Activated CD4-positive, alpha-beta T cell treated with anti-CD3 and anti-CD28 coated beads for 36 hours (primary cell): ENCODE measurements around the gene CDH4. TPM values are rescaled to one million over a fixed set of nuclear protein-coding genes. Genes with fewer than 3 reads are reported as not detected.

Source experiments
- ATAC-seq: fragments of 200-7000 bp; cut with Tn5 transposase; one replicate; pipeline ENCODE4 v1.10.0; 2021; ENCODE audit warnings: mild to moderate bottlenecking, moderate library complexity
- CTCF ChIA-PET: fragments of 350-600 bp; sonication (Branson Sonifier 250); formaldehyde crosslinking; loops from one replicate; lab custom pipeline; 2021; ENCODE audit warnings: antibody characterized with exemption; lab: Charles Lee
- POLR2A ChIA-PET: fragments of 350-600 bp; sonication (Branson Sonifier 250); formaldehyde crosslinking; loops from one replicate; lab custom pipeline; 2021; ENCODE audit warnings: antibody characterized with exemption, inconsistent platforms; lab: Charles Lee
- DNase-seq: peaks from one replicate; pipeline ENCODE4 v3.0.0-alpha.2; 2020
- H3K27ac Mint-ChIP-seq: one replicate; pipeline ENCODE4 v1.8.0; 2021; ENCODE audit warnings: mixed read lengths
- H3K27me3 Mint-ChIP-seq: one replicate; pipeline ENCODE4 v1.8.0; 2021; ENCODE audit warnings: mixed read lengths
- H3K36me3 Mint-ChIP-seq: one replicate; pipeline ENCODE4 v1.8.0; 2021; ENCODE audit warnings: low read depth, mixed read lengths
- H3K4me1 Mint-ChIP-seq: one replicate; pipeline ENCODE4 v1.8.0; 2021; ENCODE audit warnings: mixed read lengths
- H3K4me3 Mint-ChIP-seq: one replicate; pipeline ENCODE4 v1.8.0; 2021; ENCODE audit warnings: mild to moderate bottlenecking, moderate library complexity, mixed read lengths
- H3K9me3 Mint-ChIP-seq: one replicate; pipeline ENCODE4 v1.8.0; 2021; ENCODE audit warnings: low read depth, mixed read lengths
- intact Hi-C, 2 experiments: fragments of 100-400 bp; cut with DNase I in 1 of 2; cut with micrococcal nuclease in 1 of 2; formaldehyde crosslinking; loops; one replicate each; pipeline versions ENCODE4 v1.14.2 to v1.15.1; 2022 to 2024; cut with DNase I, micrococcal nuclease
- total RNA-seq, 2 experiments: library from RNA; stranded (reverse); gene quantifications; one replicate each; pipeline ENCODE4 v1.2.3, GENCODE V29; 2021

Gene CDH4
- total RNA-seq, 2 experiments from 2014 or later = not detected

- CTCF ChIA-PET = no interaction called here
- H3K27ac Mint-ChIP-seq = no peak overlapping the region
- H3K9me3 Mint-ChIP-seq = no peaks in the 10 kb centered on the region
- POLR2A ChIA-PET = no interaction called here
- H3K36me3 Mint-ChIP-seq = no peaks in the 10 kb centered on the region
- peaks cover 3% of the 10 kb centered on the region for H3K27me3 Mint-ChIP-seq
- H3K4me3 Mint-ChIP-seq = no peak overlapping the region
- no peaks in the 10 kb centered on the region for H3K4me1 Mint-ChIP-seq
- ATAC-seq = no peak
- intact Hi-C loops = no loop called here
- no peak for DNase-seq
These were observed 583.2 kb downstream of the CDH4 start for GRCh38 chr20:61835301-61835700.

DNA sequence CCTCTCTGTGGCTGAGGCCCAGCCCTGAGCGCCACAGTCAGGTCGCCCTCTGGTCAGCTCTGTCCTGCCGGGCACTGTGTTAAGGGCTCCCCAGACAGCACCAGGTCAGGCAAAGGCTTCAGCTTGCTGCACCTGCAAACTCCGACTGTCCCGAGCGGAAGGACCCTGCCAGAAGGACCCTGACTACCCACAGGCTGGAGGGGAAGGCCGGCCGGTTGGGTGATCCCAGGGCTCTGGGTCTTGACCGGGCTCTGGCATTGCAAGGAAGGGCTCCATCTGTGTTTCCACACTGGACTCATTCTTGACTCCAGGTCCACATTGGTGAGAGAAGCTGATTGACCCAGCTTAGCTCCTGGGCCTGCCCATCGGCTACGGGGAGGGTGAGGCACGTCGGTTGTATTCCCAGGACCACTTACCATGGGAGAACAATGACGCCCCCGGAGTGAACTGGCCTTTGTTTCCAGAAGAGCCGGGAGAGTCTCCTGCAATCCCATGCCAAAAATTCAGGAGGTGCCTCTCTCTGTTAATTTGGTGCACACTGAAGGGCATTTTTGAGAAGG, 583.8 kb downstream of the CDH4 start:
- H3K4me1 Mint-ChIP-seq = no peaks in the 10 kb centered on the region
- H3K36me3 Mint-ChIP-seq = no peaks in the 10 kb centered on the region
- intact Hi-C loops = no loop called here
- H3K4me3 Mint-ChIP-seq = no peak overlapping the region
- CTCF ChIA-PET = interaction anchor here (0.7 kb wide), 2 partner anchors 479 to 675 kb away, joined by 3 read pairs; no protein-coding TSS in a partner anchor
- peaks cover 3% of the 10 kb centered on the region for H3K27me3 Mint-ChIP-seq
- no peaks in the 10 kb centered on the region for H3K9me3 Mint-ChIP-seq
- DNase-seq = no peak
- H3K27ac Mint-ChIP-seq = no peak overlapping the region
- no peak for ATAC-seq
- POLR2A ChIA-PET = no interaction called here

GRCh38 chr20:61837200-61837599, 585.1 kb downstream of the CDH4 start:
- no peak overlapping the region for H3K4me3 Mint-ChIP-seq
- no peaks in the 10 kb centered on the region for H3K4me1 Mint-ChIP-seq
- H3K9me3 Mint-ChIP-seq = no peaks in the 10 kb centered on the region
- peaks cover 2% of the 10 kb centered on the region for H3K27me3 Mint-ChIP-seq
- ATAC-seq = no peak
- POLR2A ChIA-PET = no interaction called here
- H3K36me3 Mint-ChIP-seq = no peaks in the 10 kb centered on the region
- DNase-seq = no peak
- CTCF ChIA-PET = no interaction called here
- intact Hi-C loops = no loop called here
- H3K27ac Mint-ChIP-seq = no peak overlapping the region

DNA sequence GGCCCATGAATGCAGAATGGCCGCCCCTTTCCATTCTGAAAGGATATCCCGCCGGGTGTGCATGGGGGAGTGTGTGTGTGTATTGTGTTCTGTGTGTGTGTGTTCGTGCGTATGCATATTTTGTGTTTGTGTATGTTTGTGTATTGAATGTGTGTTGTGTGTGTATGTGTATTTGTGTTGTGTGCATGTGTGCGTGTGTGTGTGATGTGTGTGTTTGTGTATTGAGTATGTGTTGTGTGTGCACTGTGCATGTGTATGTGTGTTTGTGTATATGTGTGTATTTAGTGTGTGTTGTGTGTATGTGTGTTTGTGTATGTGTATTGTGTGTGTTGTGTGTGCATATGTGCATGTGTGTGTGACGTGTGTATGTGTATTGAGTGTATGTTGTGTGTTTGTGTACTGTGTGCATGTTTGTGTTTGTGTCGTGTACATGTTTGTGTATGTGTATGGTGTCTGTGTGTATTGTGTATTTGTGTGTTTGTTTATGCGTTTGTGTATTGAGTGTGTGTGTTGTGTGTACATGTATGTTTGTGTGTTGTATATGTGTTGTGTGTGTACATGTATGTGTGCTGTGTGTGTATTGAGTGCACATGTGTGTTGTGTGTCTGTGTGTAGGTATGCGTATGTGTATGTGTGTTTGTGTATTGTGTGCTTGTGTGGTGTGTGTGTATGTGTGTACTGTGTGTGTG, 587.3 kb downstream of the CDH4 start:
- H3K27ac Mint-ChIP-seq = no peak overlapping the region
- no peak for ATAC-seq
- ChIA-PET POLR2A (no interaction called here), CTCF (no interaction called here)
- H3K4me3 Mint-ChIP-seq = no peak overlapping the region
- DNase-seq = no peak
- no peaks in the 10 kb centered on the region for H3K4me1 Mint-ChIP-seq
- no peaks in the 10 kb centered on the region for H3K36me3 Mint-ChIP-seq
- intact Hi-C loops = no loop called here
- H3K27me3 Mint-ChIP-seq = no peaks in the 10 kb centered on the region
- H3K9me3 Mint-ChIP-seq = no peaks in the 10 kb centered on the region

- intact Hi-C loops = loop anchor here in 1 of 2 experiments (10.0 kb wide), 1 partner anchor 55 kb away; no protein-coding TSS in a partner anchor
- no peak overlapping the region for H3K27ac Mint-ChIP-seq
- H3K4me1 Mint-ChIP-seq = no peaks in the 10 kb centered on the region
- no peaks in the 10 kb centered on the region for H3K9me3 Mint-ChIP-seq
- no peak overlapping the region for H3K4me3 Mint-ChIP-seq
- DNase-seq (no peak), ATAC-seq (no peak)
- CTCF ChIA-PET = no interaction called here
- no peaks in the 10 kb centered on the region for H3K36me3 Mint-ChIP-seq
- POLR2A ChIA-PET = no interaction called here
- no peaks in the 10 kb centered on the region for H3K27me3 Mint-ChIP-seq
These were observed 588.1 kb downstream of the CDH4 start for GRCh38 chr20:61839912-61840778.

DNA sequence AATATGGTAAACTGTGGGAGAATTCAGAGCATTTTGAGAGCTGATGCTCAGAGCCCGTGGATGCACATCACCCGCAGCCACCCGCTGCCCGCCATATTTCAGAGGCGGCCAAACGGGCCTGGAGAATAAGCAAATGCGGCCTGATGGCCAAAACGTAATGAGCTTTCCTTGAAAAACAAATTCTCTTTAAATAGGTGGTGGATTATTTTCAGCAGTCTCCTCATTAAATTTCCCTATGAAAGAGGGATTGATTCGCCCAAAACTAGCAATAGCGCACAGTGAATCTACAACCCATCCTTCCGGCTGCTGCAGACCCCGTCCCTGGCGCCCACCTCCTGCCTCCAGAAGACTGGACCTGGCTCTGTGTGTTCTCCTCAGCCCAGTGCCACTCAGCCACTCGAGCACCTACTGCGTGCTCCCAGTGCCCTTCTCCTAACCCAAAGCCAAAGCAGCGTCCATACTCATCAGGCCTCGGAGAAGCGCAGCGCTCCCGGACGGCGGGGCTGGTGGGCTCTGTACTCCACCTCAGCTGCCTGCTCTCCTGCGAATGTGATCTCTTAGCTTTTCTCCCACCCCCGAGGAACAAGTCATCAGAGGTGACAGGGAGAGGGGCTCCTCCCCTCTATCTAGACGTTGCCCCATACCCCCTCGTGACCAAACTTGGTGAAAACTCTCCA, 588.9 kb downstream of the CDH4 start:
- ATAC-seq (no peak), DNase-seq (no peak)
- intact Hi-C loops = loop anchor here in 1 of 2 experiments (10.0 kb wide), 1 partner anchor 56 kb away; no protein-coding TSS in a partner anchor
- CTCF ChIA-PET = no interaction called here
- H3K4me1 Mint-ChIP-seq = no peaks in the 10 kb centered on the region
- H3K27me3 Mint-ChIP-seq = no peaks in the 10 kb centered on the region
- H3K4me3 Mint-ChIP-seq = no peak overlapping the region
- H3K36me3 Mint-ChIP-seq = no peaks in the 10 kb centered on the region
- POLR2A ChIA-PET = no interaction called here
- no peaks in the 10 kb centered on the region for H3K9me3 Mint-ChIP-seq
- no peak overlapping the region for H3K27ac Mint-ChIP-seq

- ChIA-PET POLR2A (no interaction called here), CTCF (no interaction called here)
- DNase-seq (no peak), ATAC-seq (no peak)
- Mint-ChIP-seq H3K9me3 (no peaks in the 10 kb centered on the region), H3K36me3 (no peaks in the 10 kb centered on the region), H3K27me3 (no peaks in the 10 kb centered on the region), H3K4me1 (no peaks in the 10 kb centered on the region), H3K4me3 (no peak overlapping the region), H3K27ac (no peak overlapping the region)
- intact Hi-C loops = loop anchor here in 1 of 2 experiments (10.0 kb wide), 1 partner anchor 57 kb away; no protein-coding TSS in a partner anchor
These were observed 589.5 kb downstream of the CDH4 start for GRCh38 chr20:61841551-61841950.

DNA sequence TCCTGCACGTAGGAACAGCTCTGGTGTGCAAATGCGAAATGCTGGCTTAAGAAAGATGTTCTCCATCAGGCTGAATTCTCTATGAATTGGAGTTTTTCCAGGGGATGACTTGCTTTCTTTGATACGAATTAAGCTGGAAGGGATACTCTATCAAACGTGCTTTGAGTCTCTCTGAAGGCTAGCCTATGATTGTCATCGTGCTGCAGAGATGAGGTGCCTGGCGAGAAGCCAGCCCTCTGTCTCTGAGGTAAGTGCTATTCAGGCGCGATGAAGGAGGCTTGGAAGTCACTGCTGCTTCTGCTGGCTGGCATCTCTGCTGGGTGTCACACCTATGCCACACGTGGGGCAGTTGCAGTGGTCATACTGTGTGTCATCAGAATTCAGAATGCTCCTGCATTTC, 589.9 kb downstream of the CDH4 start:
- CTCF ChIA-PET = no interaction called here

DNA sequence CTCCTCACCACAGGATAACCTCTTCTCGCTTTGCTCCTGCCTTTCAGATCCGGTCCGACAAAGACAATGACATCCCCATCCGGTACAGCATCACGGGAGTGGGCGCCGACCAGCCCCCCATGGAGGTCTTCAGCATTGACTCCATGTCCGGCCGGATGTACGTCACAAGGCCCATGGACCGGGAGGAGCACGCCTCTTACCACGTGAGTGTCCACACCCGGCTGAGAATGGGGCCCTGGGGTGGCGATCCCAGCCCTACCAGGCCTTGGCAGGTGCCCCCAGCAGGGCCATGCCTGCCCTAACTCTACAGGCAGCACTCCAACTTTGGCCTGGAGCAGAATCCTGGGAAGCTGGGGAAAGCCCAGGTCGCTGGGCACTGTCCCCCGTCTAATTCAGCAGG, 592.6 kb downstream of the CDH4 start:
- intact Hi-C loops = loop anchor here in 1 of 2 experiments (10.0 kb wide), 1 partner anchor 60 kb away; no protein-coding TSS in a partner anchor
- no peak for DNase-seq
- ChIA-PET CTCF (no interaction called here), POLR2A (no interaction called here)
- Mint-ChIP-seq H3K4me3 (no peak overlapping the region), H3K4me1 (no peaks in the 10 kb centered on the region), H3K9me3 (peaks cover 3% of the 10 kb centered on the region), H3K27ac (no peak overlapping the region), H3K36me3 (no peaks in the 10 kb centered on the region), H3K27me3 (no peaks in the 10 kb centered on the region)
- no peak for ATAC-seq

More for the DNA sequence above, 589.9 kb downstream of the CDH4 start:
- ATAC-seq (no peak), DNase-seq (no peak)
- POLR2A ChIA-PET = no interaction called here
- H3K4me1 Mint-ChIP-seq = no peaks in the 10 kb centered on the region
- no peaks in the 10 kb centered on the region for H3K27me3 Mint-ChIP-seq
- H3K9me3 Mint-ChIP-seq = no peaks in the 10 kb centered on the region
- intact Hi-C loops = loop anchor here in 1 of 2 experiments (10.0 kb wide), 1 partner anchor 57 kb away; no protein-coding TSS in a partner anchor
- no peak overlapping the region for H3K4me3 Mint-ChIP-seq
- no peak overlapping the region for H3K27ac Mint-ChIP-seq
- no peaks in the 10 kb centered on the region for H3K36me3 Mint-ChIP-seq

- ATAC-seq = no peak
- no peak for DNase-seq
- Mint-ChIP-seq H3K27ac (no peak overlapping the region), H3K27me3 (no peaks in the 10 kb centered on the region), H3K36me3 (no peaks in the 10 kb centered on the region), H3K4me3 (no peak overlapping the region), H3K4me1 (no peaks in the 10 kb centered on the region), H3K9me3 (peaks cover 3% of the 10 kb centered on the region)
- POLR2A ChIA-PET = no interaction called here
- intact Hi-C loops = loop anchor here in 1 of 2 experiments (10.0 kb wide), 1 partner anchor 60 kb away; no protein-coding TSS in a partner anchor
- CTCF ChIA-PET = no interaction called here
These were observed 593.2 kb downstream of the CDH4 start for GRCh38 chr20:61845233-61845671.

DNA sequence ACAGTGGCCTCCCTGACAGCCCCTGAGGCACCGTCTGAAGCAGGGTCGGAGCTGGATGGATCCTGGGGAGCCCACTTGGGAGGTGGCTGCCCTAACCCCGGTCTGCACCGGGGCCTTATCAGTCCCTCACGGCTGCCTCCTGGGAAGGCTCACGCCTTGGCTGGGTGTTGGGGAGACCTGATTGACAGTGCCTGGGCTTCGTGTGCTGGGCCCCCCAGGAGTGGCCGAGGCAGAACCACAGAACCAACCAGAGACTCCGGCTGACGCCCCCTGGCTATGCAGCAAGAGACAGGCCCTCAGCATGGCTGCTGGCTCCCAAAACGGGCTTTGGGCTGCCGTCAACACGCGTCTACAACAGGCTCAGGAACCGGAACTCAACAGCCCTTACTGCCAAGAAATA, 594.0 kb downstream of the CDH4 start:
- Mint-ChIP-seq H3K9me3 (peaks cover 3% of the 10 kb centered on the region), H3K4me1 (no peaks in the 10 kb centered on the region), H3K27me3 (no peaks in the 10 kb centered on the region), H3K4me3 (no peak overlapping the region), H3K27ac (no peak overlapping the region), H3K36me3 (no peaks in the 10 kb centered on the region)
- ChIA-PET POLR2A (no interaction called here), CTCF (no interaction called here)
- no peak for DNase-seq
- intact Hi-C loops = loop anchor here in 1 of 2 experiments (10.0 kb wide), 1 partner anchor 61 kb away; no protein-coding TSS in a partner anchor
- ATAC-seq = no peak
